Uterus (tissue), 2 donors: ENCODE results near the gene SLC25A25.

Experiments used
- CTCF ChIP-seq, 4 experiments: fragments of 200-600 bp in 2 of 4; fragments of 450-650 bp in 2 of 4; sonication (generic) in 2 of 4; IDR thresholded peaks; one replicate each; pipeline ENCODE4 v1.5.1; 2016 to 2019; ENCODE audit warnings: antibody characterized with exemption in 4 of 4, mild to moderate bottlenecking in 2 of 4, moderate library complexity in 1 of 4
- POLR2A ChIP-seq, 2 donors: fragments of 450-650 bp; IDR thresholded peaks; one replicate each; pipeline ENCODE4 v1.6.1; 2016; ENCODE audit warnings: antibody characterized with exemption in 2 of 2, mild to moderate bottlenecking in 1 of 2, moderate library complexity in 1 of 2

GRCh38 chr9:128043467-128043868 lies 24.6 kb upstream of the SLC25A25 start:
- TF ChIP-seq CTCF (IDR thresholded peaks at IDR 0.05) (no peak), POLR2A (IDR thresholded peaks at IDR 0.05) (no peak)
